ENCODE results near the gene TMEM203.
"Not testable (repeated sequence)": the region's sequence is repeated elsewhere in the genome, so short reads cannot be mapped to it uniquely, and the experiment has no call there.

The TMEM203 gene

GRCh38 chr9:137241490-137242268 is 36.2 kb upstream of the TMEM203 start:
- no peak for TF ChIP-seq CTCF (IDR thresholded peaks at IDR 0.05; ENCODE audit: insufficient read depth, low read length, missing control alignments)
- no peak for DNase-seq (ENCODE audit: low read depth, low spot score)
- H3K4me3 ChIP-seq (ENCODE audit: low read depth, low read length), result peak overlapping the region; percentile 78
- CTCF ChIA-PET, result interaction anchor here (1.2 to 8.1 kb wide), 2 partner anchors 16 to 53 kb away, joined by 4 to 139 read pairs; partner anchors contain the start of genes ANAPC2, CYSRT1, RNF208 and RNF224
- POLR2A ChIA-PET, result interaction anchor here (0.6 to 7.4 kb wide), 19 partner anchors 8 to 182 kb away, joined by 3 to 164 read pairs (median 7); partner anchors contain the start of genes ANAPC2, EXD3, MAN1B1 and NELFB

- POLR2A ChIA-PET, result interaction anchor here (0.6 to 7.4 kb wide), 45 partner anchors 9 to 218 kb away, joined by 3 to 164 read pairs (median 4); partner anchors contain the start of genes ANAPC2, EXD3, MAN1B1 and NDOR1
Measured at GRCh38 chr9:137240841-137241489, 35.5 kb upstream of the TMEM203 start, which contains the start of gene TUBB4B. Gene TUBB4B, plus strand, starts transcription at chr9:137241287. Its CDS starts 74 bp downstream, at chr9:137241361.

GRCh38 chr9:137240318-137240840 is 34.9 kb upstream of the TMEM203 start:
- CTCF ChIA-PET, result interaction anchor here (0.9 to 8.1 kb wide), 6 partner anchors 9 to 211 kb away, joined by 3 to 139 read pairs (median 3); partner anchors contain the start of genes CYSRT1, RNF208 and RNF224
- POLR2A ChIA-PET, result interaction anchor here (0.6 to 7.4 kb wide), 44 partner anchors 9 to 219 kb away, joined by 3 to 164 read pairs (median 4); partner anchors contain the start of genes ANAPC2, EXD3, MAN1B1 and NDOR1
- no peak for DNase-seq (ENCODE audit: low read depth, low spot score)
- TF ChIP-seq CTCF (IDR thresholded peaks at IDR 0.05; ENCODE audit: insufficient read depth, low read length, missing control alignments), result peak; percentile 2
- H3K4me3 ChIP-seq (ENCODE audit: low read depth, low read length), result peak overlapping the region; percentile 71

More at GRCh38 chr9:137240841-137241489, 35.5 kb upstream of the TMEM203 start, which contains the start of gene TUBB4B:
- CTCF ChIA-PET, result interaction anchor here (0.9 to 8.1 kb wide), 5 partner anchors 11 to 212 kb away, joined by 3 to 139 read pairs (median 3); partner anchors contain the start of genes CYSRT1, RNF208 and RNF224
- H3K4me3 ChIP-seq (ENCODE audit: low read depth, low read length), result peak within 1 kb of the TSS; percentile 78
- DNase-seq (ENCODE audit: low read depth, low spot score), result peak; percentile 99
- no peak for TF ChIP-seq CTCF (IDR thresholded peaks at IDR 0.05; ENCODE audit: insufficient read depth, low read length, missing control alignments)

- H3K4me3 ChIP-seq (ENCODE audit: low read depth, low read length), result peak overlapping the region; percentile 71
- CTCF ChIA-PET, result interaction anchor here (0.7 to 8.1 kb wide), 8 partner anchors 8 to 514 kb away, joined by 3 to 139 read pairs (median 3); partner anchors contain the start of genes CYSRT1, RNF208 and RNF224
- not testable (repeated sequence) for DNase-seq (ENCODE audit: low read depth, low spot score)
- POLR2A ChIA-PET, result interaction anchor here (1.2 to 7.4 kb wide), 10 partner anchors 9 to 156 kb away, joined by 5 to 164 read pairs (median 12); partner anchors contain the start of genes ANAPC2, MAN1B1, NELFB and RNF208
Measured at GRCh38 chr9:137239541-137240200, 34.2 kb upstream of the TMEM203 start.

- no peak overlapping the region for H3K4me3 ChIP-seq (ENCODE audit: low read depth, low read length)
- no peak for TF ChIP-seq CTCF (IDR thresholded peaks at IDR 0.05; ENCODE audit: insufficient read depth, low read length, missing control alignments)
- POLR2A ChIA-PET, result no interaction called here
- no peak for DNase-seq (ENCODE audit: low read depth, low spot score)
- CTCF ChIA-PET, result interaction anchor here (0.7 to 8.1 kb wide), 17 partner anchors 9 to 296 kb away, joined by 3 to 139 read pairs (median 5); partner anchors contain the start of genes CYSRT1, NDOR1, NELFB and RNF208
Measured at GRCh38 chr9:137237759-137238726, 32.6 kb upstream of the TMEM203 start.
